H9 (cell line): ENCODE measurements around the gene PARVB. TPM values are rescaled to one million over a fixed set of nuclear protein-coding genes. Genes with fewer than 3 reads are reported as not detected.

ENCODE experiments used
- DNase-seq: peaks from one replicate; pipeline ENCODE4 v3.0.0-alpha.2; 2017
- H2AFZ ChIP-seq: one replicate; pipeline ENCODE4 v1.6.1; 2013; ENCODE audit warnings: mild to moderate bottlenecking, low read length, control low read depth, moderate library complexity
- H2AK5ac ChIP-seq: 2 replicates; pipeline ENCODE4 v1.6.1; 2013; ENCODE audit warnings: low read length, control low read depth, mixed read lengths; ENCODE audit not compliant: insufficient read length
- H2BK120ac ChIP-seq: one replicate; pipeline ENCODE4 v1.6.1; 2013; ENCODE audit warnings: low read depth, mild to moderate bottlenecking, low read length, control low read depth, inconsistent platforms; ENCODE audit not compliant: poor library complexity, severe bottlenecking
- H2BK12ac ChIP-seq: 2 replicates; pipeline ENCODE4 v1.6.1; 2013; ENCODE audit warnings: low read length, control low read depth, mixed read lengths, low read depth; ENCODE audit not compliant: insufficient read length
- H2BK15ac ChIP-seq: 2 replicates; pipeline ENCODE4 v1.6.1; 2013; ENCODE audit warnings: low read depth, low read length, control low read depth
- H2BK20ac ChIP-seq: one replicate; pipeline ENCODE4 v1.6.1; 2013; ENCODE audit warnings: low read depth, mild to moderate bottlenecking, low read length, control low read depth, inconsistent platforms; ENCODE audit not compliant: poor library complexity, severe bottlenecking
- H2BK5ac ChIP-seq: 2 replicates; pipeline ENCODE4 v1.6.1; 2013; ENCODE audit warnings: low read length, control low read depth, mixed read lengths; ENCODE audit not compliant: insufficient read length
- H3K14ac ChIP-seq: 2 replicates; pipeline ENCODE4 v1.6.1; 2013; ENCODE audit warnings: low read length, control low read depth; ENCODE audit not compliant: insufficient read depth
- H3K18ac ChIP-seq: 2 replicates; pipeline ENCODE4 v1.6.1; 2013; ENCODE audit warnings: low read depth, mild to moderate bottlenecking, mixed read lengths, low read length, control low read depth; ENCODE audit not compliant: insufficient read length
- H3K23ac ChIP-seq: 2 replicates; pipeline ENCODE4 v1.6.1; 2013; ENCODE audit warnings: low read length, control low read depth, mixed read lengths, low read depth; ENCODE audit not compliant: insufficient read length
- H3K23me2 ChIP-seq: 2 replicates; pipeline ENCODE4 v1.6.1; 2013; ENCODE audit warnings: low read depth, mild to moderate bottlenecking, mixed read lengths, low read length, control low read depth; ENCODE audit not compliant: insufficient read length, poor library complexity, severe bottlenecking
- H3K27ac ChIP-seq: 2 replicates; pipeline ENCODE4 v1.5.1; 2013; ENCODE audit warnings: low read length, control low read depth, mixed read lengths, low read depth; ENCODE audit not compliant: insufficient read length
- H3K27me3 ChIP-seq: 2 replicates; pipeline ENCODE4 v1.6.1; 2013; ENCODE audit warnings: low read length, control low read depth, inconsistent platforms; ENCODE audit not compliant: insufficient read depth
- H3K4ac ChIP-seq: 2 replicates; pipeline ENCODE4 v1.6.1; 2013; ENCODE audit warnings: low read depth, mild to moderate bottlenecking, control low read depth, inconsistent platforms, low read length, moderate library complexity
- H3K4me1 ChIP-seq: 2 replicates; pipeline ENCODE4 v1.6.1; 2013; ENCODE audit warnings: low read length, control low read depth, inconsistent platforms; ENCODE audit not compliant: insufficient read depth
- H3K4me2 ChIP-seq: 2 replicates; pipeline ENCODE4 v1.6.1; 2013; ENCODE audit warnings: low read length, control low read depth, mixed read lengths; ENCODE audit not compliant: insufficient read length, insufficient read depth
- H3K56ac ChIP-seq: 2 replicates; pipeline ENCODE4 v1.6.1; 2013; ENCODE audit warnings: low read depth, mild to moderate bottlenecking, mixed read lengths, low read length, control low read depth; ENCODE audit not compliant: insufficient read length
- H3K79me1 ChIP-seq: 2 replicates; pipeline ENCODE4 v1.6.1; 2013; ENCODE audit warnings: low read depth, mild to moderate bottlenecking, moderate library complexity, low read length, control low read depth, inconsistent platforms; ENCODE audit not compliant: insufficient read depth, poor library complexity, severe bottlenecking
- H3K79me2 ChIP-seq: 2 replicates; pipeline ENCODE4 v1.6.1; 2013; ENCODE audit warnings: low read length, control low read depth, inconsistent platforms; ENCODE audit not compliant: insufficient read depth
- H3K9ac ChIP-seq: 2 replicates; pipeline ENCODE4 v1.6.1; 2013; ENCODE audit warnings: low read length, control low read depth, mixed read lengths; ENCODE audit not compliant: insufficient read length; ENCODE audit errors: extremely low read depth
- H3K9me3 ChIP-seq: one replicate; pipeline ENCODE4 v1.6.1; 2013; ENCODE audit warnings: low read depth, low read length, inconsistent platforms; ENCODE audit not compliant: control insufficient read depth
- H3T11ph ChIP-seq: one replicate; pipeline ENCODE4 v1.6.1; 2013; ENCODE audit warnings: mild to moderate bottlenecking, low read length, control low read depth, inconsistent platforms
- H4K20me1 ChIP-seq: one replicate; pipeline ENCODE4 v1.6.1; 2013; ENCODE audit not compliant: control insufficient read depth, insufficient read length, insufficient read depth
- H4K5ac ChIP-seq: 2 replicates; pipeline ENCODE4 v1.6.1; 2013; ENCODE audit warnings: low read depth, mild to moderate bottlenecking, mixed read lengths, low read length, control low read depth; ENCODE audit not compliant: insufficient read length
- H4K8ac ChIP-seq: replicated peaks from 2 replicates; pipeline ENCODE4 v1.6.1; 2013; ENCODE audit warnings: low read length, control low read depth, mixed read lengths, low read depth; ENCODE audit not compliant: insufficient read length
- H4K91ac ChIP-seq: 2 replicates; pipeline ENCODE4 v1.6.1; 2013; ENCODE audit warnings: low read depth, mild to moderate bottlenecking, moderate library complexity, mixed read lengths, low read length, control low read depth; ENCODE audit not compliant: insufficient read length
- H3K27ac Mint-ChIP-seq, 3 experiments: 2 replicates in 2 of 3; 3 replicates in 1 of 3; pipeline ENCODE4 v1.8.0; 2020 to 2021; ENCODE audit warnings: mixed read lengths in 3 of 3, mild to moderate bottlenecking in 1 of 3, moderate library complexity in 1 of 3
- H3K27me3 Mint-ChIP-seq: 2 replicates; pipeline ENCODE4 v1.8.0; 2021; ENCODE audit warnings: low read depth, mild to moderate bottlenecking, moderate library complexity, mixed read lengths
- H3K36me3 Mint-ChIP-seq, 3 experiments: 2 replicates in 2 of 3; 3 replicates in 1 of 3; pipeline ENCODE4 v1.8.0; 2020 to 2021; ENCODE audit warnings: low read depth in 3 of 3, mixed read lengths in 3 of 3; ENCODE audit not compliant: insufficient read depth in 1 of 3
- H3K4me1 Mint-ChIP-seq, 2 experiments: 2 replicates each; pipeline ENCODE4 v1.8.0; 2020; ENCODE audit warnings: mixed read lengths in 2 of 2
- H3K4me3 Mint-ChIP-seq, 2 experiments: 2 replicates in 1 of 2; 3 replicates in 1 of 2; pipeline ENCODE4 v1.8.0; 2020 to 2021; ENCODE audit warnings: mild to moderate bottlenecking in 2 of 2, mixed read lengths in 2 of 2, moderate library complexity in 1 of 2
- H3K9me3 Mint-ChIP-seq, 2 experiments: 2 replicates in 1 of 2; 3 replicates in 1 of 2; pipeline ENCODE4 v1.8.0; 2020; ENCODE audit warnings: mild to moderate bottlenecking in 2 of 2, mixed read lengths in 2 of 2, moderate library complexity in 1 of 2
- WGBS: extraction: QIAGEN DNeasy Blood & Tissue Kit; methylation state at CpG from one replicate; pipeline ENCODE4 v1.1.7; 2013; ENCODE audit warnings: missing lambda C conversion rate, low lambda C conversion rate, mixed read lengths; ENCODE audit not compliant: insufficient read length; ENCODE audit errors: extremely low coverage; 5-methylcytosine and 5-hydroxymethylcytosine counted together
- total RNA-seq: library from RNA; stranded (reverse); gene quantifications from 2 replicates; pipeline ENCODE4 v1.2.1, GENCODE V29; 2021
- TF ChIP-seq, protein P1 (sequence below): fragments of 200-600 bp; sonication (generic); conservative IDR thresholded peaks from 3 replicates; pipeline ENCODE4 v1.8.0; 2021; ENCODE audit warnings: antibody characterized with exemption, mild to moderate bottlenecking

Gene PARVB
- total RNA-seq, 1 experiment from 2014 or later = 15.6 TPM

DNA sequence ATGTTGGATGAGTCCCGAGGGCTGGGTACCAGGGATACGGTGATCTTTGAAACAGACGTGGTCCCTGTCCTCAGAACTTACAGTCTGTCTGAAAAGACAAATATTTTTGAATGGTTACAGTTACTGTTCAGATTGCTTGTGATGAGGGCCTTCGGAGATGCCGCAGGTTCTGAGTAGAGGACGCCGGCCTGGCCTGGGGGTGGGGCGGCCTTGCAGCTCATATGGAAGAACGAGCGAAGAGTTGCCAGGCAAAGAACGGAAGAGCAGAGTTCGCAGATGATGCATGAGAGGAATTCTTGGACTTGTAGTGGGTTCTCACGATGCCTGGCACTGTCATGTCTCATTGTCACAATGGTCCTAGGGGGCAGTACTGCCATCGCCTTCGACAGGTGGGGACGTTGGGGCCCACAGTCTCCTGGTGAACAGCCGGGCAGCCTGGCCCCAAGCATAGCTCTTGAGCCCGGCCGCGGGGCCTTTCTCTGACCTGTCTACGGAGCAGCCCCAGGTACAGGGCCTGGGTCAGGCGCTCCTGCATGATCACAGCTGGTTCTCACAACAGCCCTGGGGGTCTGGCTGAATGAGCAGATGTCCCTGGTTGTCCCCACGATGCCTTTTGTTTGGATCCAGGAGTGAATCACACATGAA, 95.7 kb downstream of the PARVB start:
- Histone ChIP-seq H4K8ac (no peak overlapping the region), H3K79me1 (no peaks in the 10 kb centered on the region), H3K18ac (no peak overlapping the region), H4K20me1 (no peaks in the 10 kb centered on the region), H3T11ph (no peak overlapping the region), H4K5ac (no peak overlapping the region), H4K91ac (no peak overlapping the region), H2BK120ac (no peak overlapping the region), H3K79me2 (no peaks in the 10 kb centered on the region), H3K4ac (no peak overlapping the region), H3K9ac (no peak overlapping the region), H3K23me2 (no peaks in the 10 kb centered on the region), H3K14ac (no peak overlapping the region), H2BK20ac (no peak overlapping the region), H2BK12ac (no peak overlapping the region), H3K4me1 (no peaks in the 10 kb centered on the region), H3K9me3 (no peaks in the 10 kb centered on the region), H3K27me3 (no peaks in the 10 kb centered on the region), H3K27ac (no peak overlapping the region), H2BK15ac (no peak overlapping the region), H2AFZ (no peak overlapping the region), H3K56ac (no peak overlapping the region), H2BK5ac (no peak overlapping the region), H3K23ac (no peak overlapping the region), H2AK5ac (no peak overlapping the region), H3K4me2 (no peak overlapping the region)
- no peak overlapping the region; a peak in 1 of 7 replicates for H3K27ac Mint-ChIP-seq
- H3K4me1 Mint-ChIP-seq = peaks cover 7 to 10% of the 10 kb centered on the region in 2 experiments
- no peak for DNase-seq
- peaks cover 1% of the 10 kb centered on the region; the same call in 1 of the 2 replicates for H3K27me3 Mint-ChIP-seq
- no peak overlapping the region for H3K4me3 Mint-ChIP-seq
- H3K9me3 Mint-ChIP-seq = peaks cover 0 to 3% of the 10 kb centered on the region in 2 experiments; a peak in 2 of 5 replicates
- WGBS = no CpG with 5 or more reads among the region's 23 CpGs
- TF ChIP-seq, protein P1, sequence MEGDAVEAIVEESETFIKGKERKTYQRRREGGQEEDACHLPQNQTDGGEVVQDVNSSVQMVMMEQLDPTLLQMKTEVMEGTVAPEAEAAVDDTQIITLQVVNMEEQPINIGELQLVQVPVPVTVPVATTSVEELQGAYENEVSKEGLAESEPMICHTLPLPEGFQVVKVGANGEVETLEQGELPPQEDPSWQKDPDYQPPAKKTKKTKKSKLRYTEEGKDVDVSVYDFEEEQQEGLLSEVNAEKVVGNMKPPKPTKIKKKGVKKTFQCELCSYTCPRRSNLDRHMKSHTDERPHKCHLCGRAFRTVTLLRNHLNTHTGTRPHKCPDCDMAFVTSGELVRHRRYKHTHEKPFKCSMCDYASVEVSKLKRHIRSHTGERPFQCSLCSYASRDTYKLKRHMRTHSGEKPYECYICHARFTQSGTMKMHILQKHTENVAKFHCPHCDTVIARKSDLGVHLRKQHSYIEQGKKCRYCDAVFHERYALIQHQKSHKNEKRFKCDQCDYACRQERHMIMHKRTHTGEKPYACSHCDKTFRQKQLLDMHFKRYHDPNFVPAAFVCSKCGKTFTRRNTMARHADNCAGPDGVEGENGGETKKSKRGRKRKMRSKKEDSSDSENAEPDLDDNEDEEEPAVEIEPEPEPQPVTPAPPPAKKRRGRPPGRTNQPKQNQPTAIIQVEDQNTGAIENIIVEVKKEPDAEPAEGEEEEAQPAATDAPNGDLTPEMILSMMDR = no peak
- H3K36me3 Mint-ChIP-seq = peaks cover 0 to 13% (median 5%) of the 10 kb centered on the region in 3 experiments; a peak in 4 of 7 replicates
